Upper lobe of right lung (tissue), 1 donor: ENCODE results near the gene CAPN10. TPM values are rescaled to one million over a fixed set of nuclear protein-coding genes. Genes with fewer than 3 reads are reported as not detected.

ENCODE experiments used
- ATAC-seq: fragments of 200-7000 bp; cut with Tn5 transposase; one replicate; pipeline ENCODE4 v1.9.1; 2020; ENCODE audit warnings: mild to moderate bottlenecking, moderate library complexity
- DNase-seq: peaks from one replicate; pipeline ENCODE4 v3.0.0-alpha.2; 2020
- H3K27ac ChIP-seq: fragments of 200-600 bp; one replicate; pipeline ENCODE4 v1.8.0; 2022
- H3K27me3 ChIP-seq: fragments of 200-600 bp; one replicate; pipeline ENCODE4 v1.8.0; 2022; ENCODE audit warnings: mild to moderate bottlenecking
- H3K36me3 ChIP-seq: fragments of 200-600 bp; one replicate; pipeline ENCODE4 v1.8.0; 2022
- H3K4me1 ChIP-seq: fragments of 200-600 bp; one replicate; pipeline ENCODE4 v1.8.0; 2022
- H3K4me3 ChIP-seq: fragments of 200-600 bp; one replicate; pipeline ENCODE4 v1.8.0; 2022; ENCODE audit warnings: mild to moderate bottlenecking
- H3K9me3 ChIP-seq: fragments of 200-600 bp; one replicate; pipeline ENCODE4 v1.8.0; 2022
- intact Hi-C: fragments of 100-400 bp; cut with DNase I; formaldehyde crosslinking; loops from one replicate; pipeline ENCODE4 v1.11.0; 2022
- total RNA-seq: library from RNA; stranded (reverse); fragmentation: NEBNext Ultra II Directional; extraction: Animal tissue kit (Norgen Biotek cat#: 25700); gene quantifications from one replicate; pipeline ENCODE4 v1.2.1, GENCODE V29; 2021
- TF ChIP-seq, protein P1 (sequence below): fragments of 200-600 bp; IDR thresholded peaks from one replicate; pipeline ENCODE4 v1.8.0; 2022; ENCODE audit warnings: antibody characterized with exemption
- donor health status: DM: no; HTN: yes; CAD: no; lungs with severe emphysema.

The CAPN10 gene
- total RNA-seq, 1 donor from 2014 or later: 31.8 TPM

DNA sequence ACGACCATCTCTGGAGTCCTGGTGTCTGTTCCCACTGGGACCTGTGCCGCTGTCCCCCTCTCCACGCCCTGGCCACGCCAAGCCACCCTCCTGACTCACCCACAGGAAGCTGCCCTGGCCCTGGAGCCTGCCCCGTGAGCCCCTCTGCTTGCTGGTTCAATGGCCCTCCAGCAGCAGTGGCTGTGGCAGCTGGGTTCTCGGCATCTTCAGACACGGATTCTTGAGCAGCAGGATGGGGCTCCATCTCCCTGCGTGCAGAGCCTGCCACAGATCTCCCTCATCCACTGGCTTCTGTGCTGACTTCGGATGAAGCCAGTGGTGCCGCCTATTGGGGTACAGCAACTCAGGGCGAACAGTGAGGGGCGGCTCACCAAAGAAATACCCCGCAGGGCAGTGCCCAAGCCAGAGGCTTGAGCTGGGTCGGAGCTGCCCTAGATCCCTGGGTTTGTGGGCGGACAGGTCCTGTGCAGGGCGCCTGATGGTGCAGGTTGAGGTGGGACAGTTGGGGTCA, 14.0 kb downstream of the CAPN10 start:
- Histone ChIP-seq H3K36me3 (peaks cover 30% of the 10 kb centered on the region), H3K27me3 (no peaks in the 10 kb centered on the region), H3K27ac (no peak overlapping the region), H3K4me1 (peaks cover 4% of the 10 kb centered on the region), H3K9me3 (no peaks in the 10 kb centered on the region), H3K4me3 (no peak overlapping the region)
- DNase-seq (peak; percentile 58), ATAC-seq (no peak)
- TF ChIP-seq, protein P1, sequence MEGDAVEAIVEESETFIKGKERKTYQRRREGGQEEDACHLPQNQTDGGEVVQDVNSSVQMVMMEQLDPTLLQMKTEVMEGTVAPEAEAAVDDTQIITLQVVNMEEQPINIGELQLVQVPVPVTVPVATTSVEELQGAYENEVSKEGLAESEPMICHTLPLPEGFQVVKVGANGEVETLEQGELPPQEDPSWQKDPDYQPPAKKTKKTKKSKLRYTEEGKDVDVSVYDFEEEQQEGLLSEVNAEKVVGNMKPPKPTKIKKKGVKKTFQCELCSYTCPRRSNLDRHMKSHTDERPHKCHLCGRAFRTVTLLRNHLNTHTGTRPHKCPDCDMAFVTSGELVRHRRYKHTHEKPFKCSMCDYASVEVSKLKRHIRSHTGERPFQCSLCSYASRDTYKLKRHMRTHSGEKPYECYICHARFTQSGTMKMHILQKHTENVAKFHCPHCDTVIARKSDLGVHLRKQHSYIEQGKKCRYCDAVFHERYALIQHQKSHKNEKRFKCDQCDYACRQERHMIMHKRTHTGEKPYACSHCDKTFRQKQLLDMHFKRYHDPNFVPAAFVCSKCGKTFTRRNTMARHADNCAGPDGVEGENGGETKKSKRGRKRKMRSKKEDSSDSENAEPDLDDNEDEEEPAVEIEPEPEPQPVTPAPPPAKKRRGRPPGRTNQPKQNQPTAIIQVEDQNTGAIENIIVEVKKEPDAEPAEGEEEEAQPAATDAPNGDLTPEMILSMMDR: no peak
- intact Hi-C loops: no loop called here

DNA sequence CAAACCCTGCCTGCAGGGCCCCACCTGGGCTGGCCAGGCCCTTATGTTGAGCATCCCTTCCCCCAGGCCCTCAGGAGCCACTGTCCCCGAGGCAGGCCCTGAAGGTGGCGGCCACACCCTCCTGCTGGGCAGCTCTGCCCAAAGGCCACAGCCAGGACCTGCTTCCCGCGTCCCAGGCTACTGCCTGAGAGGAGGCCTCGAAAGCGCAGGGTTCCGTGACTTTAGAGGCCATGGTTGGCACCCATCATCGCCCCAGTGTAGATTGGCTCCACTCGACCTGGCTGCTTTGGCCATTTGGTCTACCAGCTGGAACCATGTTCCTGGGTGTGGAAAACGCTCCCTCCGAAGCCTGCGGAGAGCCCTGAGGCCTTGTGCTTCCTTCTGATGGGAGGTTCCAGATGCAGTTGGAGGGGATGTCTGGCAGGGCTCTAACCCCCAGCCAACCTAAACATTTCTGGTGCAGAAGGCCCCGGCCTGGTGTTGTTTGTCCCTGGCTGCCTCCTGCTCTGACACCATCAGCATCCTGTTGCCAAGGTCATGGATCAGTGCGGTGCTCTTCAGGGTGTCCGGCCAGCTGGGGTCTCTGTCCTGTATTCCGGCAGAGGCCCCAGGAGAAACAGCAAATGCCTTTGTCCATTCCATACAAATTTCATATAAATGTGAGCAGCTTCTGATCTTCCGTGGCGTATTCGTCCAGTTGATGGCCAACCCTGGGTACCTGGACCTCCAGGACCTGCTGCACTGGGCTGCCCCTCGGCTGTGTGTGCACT, 14.7 kb downstream of the CAPN10 start:
- intact Hi-C loops: no loop called here
- no peaks in the 10 kb centered on the region for H3K9me3 ChIP-seq
- H3K4me3 ChIP-seq: no peak overlapping the region
- H3K4me1 ChIP-seq: peaks cover 4% of the 10 kb centered on the region
- ATAC-seq: no peak
- DNase-seq: peak; percentile 57
- TF ChIP-seq, protein P1: no peak
- peaks cover 25% of the 10 kb centered on the region for H3K36me3 ChIP-seq
- no peak overlapping the region for H3K27ac ChIP-seq
- H3K27me3 ChIP-seq: no peaks in the 10 kb centered on the region

DNA sequence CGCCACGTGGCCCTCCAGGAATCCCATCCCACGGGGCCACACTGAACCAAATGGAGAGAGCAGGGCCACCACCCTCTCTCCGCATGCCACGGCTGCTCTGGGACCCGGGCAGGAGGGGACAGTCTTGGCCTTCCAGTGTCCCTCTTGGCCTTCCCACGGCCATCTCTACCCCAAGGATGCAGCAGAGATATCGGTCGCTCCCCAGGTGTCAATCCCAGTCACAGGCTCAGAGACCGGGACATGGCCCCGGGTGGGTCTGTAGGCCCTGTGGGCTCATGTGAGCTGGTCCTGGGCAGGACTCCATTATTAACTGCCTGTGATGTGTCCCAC, 15.3 kb downstream of the CAPN10 start:
- TF ChIP-seq, protein P1: no peak
- no peak overlapping the region for H3K4me3 ChIP-seq
- ATAC-seq: no peak
- H3K36me3 ChIP-seq: peaks cover 20% of the 10 kb centered on the region
- peaks cover 4% of the 10 kb centered on the region for H3K4me1 ChIP-seq
- intact Hi-C loops: no loop called here
- H3K9me3 ChIP-seq: no peaks in the 10 kb centered on the region
- no peaks in the 10 kb centered on the region for H3K27me3 ChIP-seq
- no peak overlapping the region for H3K27ac ChIP-seq
- peak; percentile 55 for DNase-seq

DNA sequence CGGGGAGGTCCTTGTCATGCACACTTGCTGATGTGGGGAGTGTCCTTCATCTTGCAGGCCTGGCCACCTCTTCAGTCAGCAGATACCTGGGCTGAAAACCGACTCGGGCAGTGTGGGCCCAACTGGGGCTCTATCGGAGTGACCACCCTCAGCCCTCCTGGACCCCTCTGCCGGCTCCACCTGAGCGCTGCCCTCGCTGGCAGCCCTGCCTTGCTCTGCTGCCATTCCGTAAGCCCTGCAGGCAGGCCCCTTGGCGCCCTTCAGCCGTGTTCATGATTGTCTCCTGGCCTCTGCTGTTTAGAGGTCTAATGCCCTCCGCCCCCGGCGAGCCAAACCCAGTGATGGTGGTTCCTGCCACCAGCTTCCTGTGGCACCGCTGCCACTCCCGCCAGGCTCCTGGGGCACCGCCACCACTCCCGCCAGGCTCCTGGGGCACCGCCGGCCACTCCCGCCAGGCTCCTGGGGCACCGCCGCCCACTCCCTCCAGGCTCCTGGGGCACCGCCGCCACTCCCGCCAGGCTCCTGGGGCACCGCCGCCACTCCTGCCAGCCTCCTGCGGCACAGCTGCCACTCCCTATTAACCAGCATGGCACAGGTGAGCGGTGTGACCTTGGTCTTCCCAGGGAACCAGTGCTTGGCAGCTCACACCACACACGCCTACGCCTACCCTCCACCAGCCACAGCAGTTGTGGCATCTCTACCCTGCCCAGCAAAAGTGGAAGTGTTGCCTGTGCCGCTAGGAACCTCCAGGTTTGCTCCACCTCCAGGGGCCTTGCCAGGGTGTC, 15.9 kb downstream of the CAPN10 start:
- Histone ChIP-seq H3K27me3 (no peaks in the 10 kb centered on the region), H3K9me3 (no peaks in the 10 kb centered on the region), H3K36me3 (peaks cover 20% of the 10 kb centered on the region), H3K27ac (no peak overlapping the region), H3K4me3 (no peak overlapping the region), H3K4me1 (peaks cover 4% of the 10 kb centered on the region)
- no peak for ATAC-seq
- TF ChIP-seq, protein P1: no peak
- peak; percentile 55 for DNase-seq
- intact Hi-C loops: no loop called here

DNA sequence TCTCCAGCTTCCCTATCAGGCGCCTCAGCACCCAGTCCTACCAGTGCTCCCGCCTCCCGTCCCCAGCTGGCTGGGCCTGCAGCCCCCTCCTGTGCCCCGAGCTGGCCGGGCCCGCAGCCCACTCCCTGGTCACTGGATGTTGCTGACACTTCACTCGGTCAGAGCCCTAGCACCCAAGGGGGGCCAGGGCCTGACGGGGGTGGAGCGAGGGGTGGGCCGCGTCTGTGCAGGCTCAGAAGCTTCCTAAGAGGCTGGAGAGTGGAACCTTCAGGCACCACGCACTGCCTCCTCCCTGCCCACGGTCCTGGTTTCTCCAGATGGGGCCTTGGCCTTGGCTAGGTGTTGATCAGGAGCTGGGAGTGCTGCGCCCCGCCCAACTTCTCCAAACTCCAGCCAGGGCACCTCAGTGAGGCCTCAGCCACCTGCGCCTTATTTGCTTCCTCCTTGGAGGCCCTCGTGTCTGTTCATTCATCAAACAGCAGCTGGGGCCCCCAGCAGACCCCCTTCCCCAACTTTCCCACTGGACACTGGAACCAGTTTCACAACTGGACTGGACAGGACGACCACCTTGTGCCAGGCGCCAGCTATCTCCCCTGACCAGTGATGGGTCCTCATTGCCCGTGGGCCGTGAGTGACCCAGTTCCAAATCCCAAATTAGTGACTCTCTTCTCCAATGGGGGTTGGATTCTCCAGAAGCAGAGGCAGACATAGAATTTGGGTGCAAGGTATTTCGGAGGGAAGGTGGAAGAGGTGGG, 16.7 kb downstream of the CAPN10 start:
- no peak overlapping the region for H3K4me3 ChIP-seq
- H3K36me3 ChIP-seq: peaks cover 15% of the 10 kb centered on the region
- H3K27me3 ChIP-seq: no peaks in the 10 kb centered on the region
- DNase-seq (peak; percentile 56), ATAC-seq (no peak)
- intact Hi-C loops: no loop called here
- TF ChIP-seq, protein P1: no peak
- no peak overlapping the region for H3K27ac ChIP-seq
- no peaks in the 10 kb centered on the region for H3K9me3 ChIP-seq
- peaks cover 4% of the 10 kb centered on the region for H3K4me1 ChIP-seq
